BLaER1 (cell line): Measurements from ENCODE around the gene ABHD17C.

Experiments used
- H3K27ac ChIP-seq: shearing (Covaris generic); formaldehyde crosslinking; 2 replicates; pipeline ENCODE4 v1.8.1; 2022
- H3K27me3 ChIP-seq: shearing (Covaris generic); formaldehyde crosslinking; 2 replicates; pipeline ENCODE4 v1.8.1; 2022
- H3K36me3 ChIP-seq: shearing (Covaris generic); formaldehyde crosslinking; 2 replicates; pipeline ENCODE4 v1.8.1; 2022
- H3K4me1 ChIP-seq: shearing (Covaris generic); formaldehyde crosslinking; 2 replicates; pipeline ENCODE4 v1.8.1; 2022
- H3K4me2 ChIP-seq: shearing (Covaris generic); formaldehyde crosslinking; 2 replicates; pipeline ENCODE4 v1.8.1; 2022
- H3K4me3 ChIP-seq: shearing (Covaris generic); formaldehyde crosslinking; 2 replicates; pipeline ENCODE4 v1.8.1; 2022
- H3K9ac ChIP-seq: shearing (Covaris generic); formaldehyde crosslinking; 2 replicates; pipeline ENCODE4 v1.8.1; 2022
- H3K9me3 ChIP-seq: shearing (Covaris generic); formaldehyde crosslinking; 2 replicates; pipeline ENCODE4 v1.8.1; 2022
- H4K20me1 ChIP-seq: shearing (Covaris generic); formaldehyde crosslinking; 2 replicates; pipeline ENCODE4 v1.8.1; 2022
- Cebpa-rat ChIP-seq: shearing (Covaris generic); IDR thresholded peaks from 2 replicates; pipeline ENCODE4 v1.8.1; 2022

The ABHD17C gene

DNA sequence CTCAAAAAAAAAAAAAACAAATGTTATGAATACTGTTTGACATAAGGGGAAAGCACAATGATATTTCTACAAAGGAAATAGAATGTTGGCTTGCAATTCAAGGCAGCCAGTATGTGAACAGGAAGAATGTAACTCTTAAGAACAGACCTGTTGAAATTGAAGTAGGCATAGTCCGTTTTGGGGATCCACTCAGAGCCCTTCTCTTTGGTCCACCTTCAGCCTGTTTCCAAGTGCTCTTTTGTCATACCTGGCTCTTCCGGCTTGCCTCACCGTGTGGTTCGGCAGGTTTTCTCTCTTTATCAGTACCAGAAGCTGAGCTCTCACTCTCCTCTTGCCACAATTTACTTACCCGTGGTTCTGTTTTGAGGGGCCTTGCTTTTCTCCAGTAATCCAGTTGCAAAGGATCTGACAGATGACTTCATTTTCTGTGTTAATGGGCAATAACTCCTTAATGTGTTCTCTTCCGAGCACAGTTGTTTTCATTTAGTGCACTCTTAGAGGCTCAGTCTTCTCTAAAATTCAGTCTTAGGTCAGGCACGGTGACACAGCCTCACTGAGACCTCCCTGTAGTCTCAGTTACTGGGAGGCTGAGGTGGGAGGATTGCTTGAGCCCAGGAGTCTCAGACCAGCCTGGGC lies 6.7 kb downstream of the ABHD17C start:
- TF ChIP-seq Cebpa-rat, result no peak
- Histone ChIP-seq H3K27me3 (no peaks in the 10 kb centered on the region), H3K4me3 (no peak overlapping the region), H3K27ac (no peak overlapping the region), H4K20me1 (peaks cover 100% of the 10 kb centered on the region), H3K4me2 (no peak overlapping the region), H3K9ac (no peak overlapping the region), H3K4me1 (peaks cover 12% of the 10 kb centered on the region), H3K9me3 (no peaks in the 10 kb centered on the region), H3K36me3 (peaks cover 49% of the 10 kb centered on the region)

DNA sequence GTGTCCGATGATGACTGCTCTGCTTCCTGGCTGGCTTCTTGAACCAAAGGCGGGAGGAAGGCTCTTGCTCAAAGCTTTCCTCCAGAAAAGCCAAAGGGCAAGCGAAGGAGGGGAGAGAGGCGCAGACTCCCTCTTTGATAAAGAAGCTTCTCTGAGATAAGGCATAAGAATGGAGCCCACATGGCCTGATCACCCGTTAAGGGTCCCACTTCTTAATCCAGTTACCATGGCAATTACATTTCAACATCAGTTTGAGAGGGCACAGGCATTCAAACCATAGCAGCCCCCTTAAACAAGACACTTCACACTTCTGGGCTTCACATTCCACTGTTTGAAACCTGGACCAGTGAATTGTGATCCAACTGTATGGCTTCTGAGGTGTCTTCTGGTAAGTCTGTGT lies 8.0 kb downstream of the ABHD17C start:
- Histone ChIP-seq H3K27me3 (no peaks in the 10 kb centered on the region), H3K4me2 (no peak overlapping the region), H3K9ac (no peak overlapping the region), H3K4me1 (no peaks in the 10 kb centered on the region), H3K9me3 (no peaks in the 10 kb centered on the region), H3K4me3 (no peak overlapping the region), H4K20me1 (peaks cover 100% of the 10 kb centered on the region), H3K36me3 (peaks cover 49% of the 10 kb centered on the region), H3K27ac (no peak overlapping the region)
- TF ChIP-seq Cebpa-rat, result no peak

DNA sequence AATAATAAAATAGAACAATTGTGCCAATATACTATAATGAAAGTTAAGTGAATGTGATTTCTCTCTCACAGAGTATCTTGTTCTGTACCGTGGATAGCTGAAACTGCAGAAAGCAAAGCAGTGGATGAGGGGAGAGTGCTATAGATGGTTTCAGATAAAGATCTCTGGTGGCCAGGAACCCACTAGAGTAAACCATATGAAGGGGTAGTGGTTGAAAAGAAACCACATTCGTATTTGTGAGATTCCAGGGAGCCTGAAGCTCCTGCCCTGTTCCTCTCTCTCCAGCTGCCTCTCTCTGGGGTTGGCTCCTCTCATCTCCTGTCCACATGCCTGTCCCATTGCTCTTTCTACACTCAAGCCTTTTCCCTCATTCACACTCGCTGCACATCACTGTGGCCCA lies 8.9 kb downstream of the ABHD17C start:
- H3K27me3 ChIP-seq, result no peaks in the 10 kb centered on the region
- no peaks in the 10 kb centered on the region for H3K4me1 ChIP-seq
- H3K4me3 ChIP-seq, result no peak overlapping the region
- H3K27ac ChIP-seq, result no peak overlapping the region
- H3K9me3 ChIP-seq, result no peaks in the 10 kb centered on the region
- H3K36me3 ChIP-seq, result peaks cover 43% of the 10 kb centered on the region
- H3K4me2 ChIP-seq, result no peak overlapping the region
- H3K9ac ChIP-seq, result no peak overlapping the region
- no peak for TF ChIP-seq Cebpa-rat
- H4K20me1 ChIP-seq, result peaks cover 99% of the 10 kb centered on the region

DNA sequence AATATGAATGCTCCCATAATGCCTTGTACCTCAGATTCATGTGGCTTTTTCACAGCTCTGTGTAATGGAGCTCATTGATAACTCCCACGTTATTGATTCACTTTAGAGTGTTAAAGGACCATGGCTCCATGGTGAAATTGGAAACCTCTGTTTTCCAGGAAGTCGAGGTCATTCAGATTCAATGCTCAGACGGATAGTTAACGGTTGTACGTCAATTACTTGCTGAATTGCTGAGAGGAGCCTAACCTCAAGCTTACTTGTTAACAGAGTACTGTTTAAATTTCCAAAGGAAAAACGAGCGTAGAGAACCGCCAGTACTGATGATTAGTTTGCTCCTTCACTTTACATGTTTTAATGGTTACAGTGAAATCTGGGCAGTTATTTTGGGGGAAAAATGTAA lies 11.1 kb downstream of the ABHD17C start:
- Histone ChIP-seq H3K4me2 (no peak overlapping the region), H4K20me1 (peaks cover 98% of the 10 kb centered on the region), H3K27me3 (no peaks in the 10 kb centered on the region), H3K9me3 (no peaks in the 10 kb centered on the region), H3K4me3 (no peak overlapping the region), H3K36me3 (peaks cover 35% of the 10 kb centered on the region), H3K4me1 (peaks cover 17% of the 10 kb centered on the region), H3K9ac (no peak overlapping the region), H3K27ac (no peak overlapping the region)
- no peak for TF ChIP-seq Cebpa-rat

DNA sequence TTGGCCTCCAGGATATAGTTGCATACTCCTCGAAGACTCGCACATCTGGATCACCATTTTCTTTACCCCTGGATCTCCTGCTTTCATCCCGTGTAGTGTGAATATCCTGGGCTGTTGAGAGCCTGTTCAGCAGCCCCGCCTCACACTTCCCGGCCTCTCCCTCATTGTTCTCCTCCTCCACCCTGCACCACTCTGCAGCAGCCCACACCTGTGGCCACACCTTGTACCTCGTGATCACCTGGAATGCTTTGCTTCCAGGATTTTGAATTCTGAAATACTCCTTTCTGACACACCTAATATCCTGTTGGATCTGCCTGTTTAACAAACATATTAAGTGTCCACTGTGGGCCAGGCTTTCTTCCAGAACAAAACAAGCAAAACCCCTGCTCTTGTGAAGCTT lies 14.4 kb downstream of the ABHD17C start:
- Histone ChIP-seq H3K9ac (no peak overlapping the region), H3K4me1 (peaks cover 28% of the 10 kb centered on the region), H3K36me3 (peaks cover 18% of the 10 kb centered on the region), H3K27me3 (no peaks in the 10 kb centered on the region), H4K20me1 (peaks cover 98% of the 10 kb centered on the region), H3K9me3 (no peaks in the 10 kb centered on the region), H3K27ac (no peak overlapping the region), H3K4me3 (no peak overlapping the region), H3K4me2 (no peak overlapping the region)
- no peak for TF ChIP-seq Cebpa-rat

DNA sequence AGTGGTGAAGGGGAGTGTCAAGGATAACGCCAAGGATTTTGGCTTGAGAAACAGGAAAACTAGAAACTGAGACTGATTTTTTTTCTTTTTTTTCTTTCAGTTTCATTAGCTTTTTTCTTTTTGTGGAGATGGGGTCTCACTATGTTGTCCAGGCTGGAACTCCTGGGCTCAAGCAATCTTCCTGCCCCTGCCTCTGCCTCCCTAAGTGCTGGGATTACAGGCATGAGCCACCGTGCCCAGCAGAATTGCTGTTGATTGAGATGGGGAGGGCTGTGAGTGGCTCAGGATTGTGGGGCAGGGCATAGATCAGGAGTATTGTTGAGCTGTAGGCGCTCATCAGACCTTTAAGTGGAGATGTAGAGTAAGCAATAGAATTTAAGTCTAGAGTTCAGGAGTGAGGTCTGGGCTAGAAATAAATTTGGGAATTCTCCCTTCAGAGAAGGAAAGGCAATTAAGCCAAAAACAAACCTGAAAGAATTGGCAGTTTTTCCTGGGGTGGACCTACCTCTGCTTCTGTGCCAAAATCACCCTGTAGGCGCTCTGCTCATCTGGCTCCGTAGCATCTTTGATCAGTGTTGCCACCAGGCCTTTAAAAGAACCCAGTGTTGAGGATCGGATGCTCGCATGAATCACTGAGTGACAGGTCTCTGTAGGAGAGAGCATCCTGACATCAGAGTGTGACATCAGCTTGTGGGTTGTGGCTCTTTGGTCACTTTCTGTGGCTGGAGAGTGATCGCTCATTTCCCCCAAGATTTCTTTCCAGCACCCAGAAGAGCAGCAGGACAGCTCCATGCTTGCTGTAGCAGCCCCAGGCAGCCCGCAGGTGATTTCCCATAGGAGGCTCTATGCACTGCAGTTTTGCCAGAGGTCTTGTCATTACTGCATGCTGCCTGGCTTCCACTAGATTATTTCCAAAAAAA lies 15.8 kb downstream of the ABHD17C start:
- Histone ChIP-seq H3K27ac (no peak overlapping the region), H3K36me3 (peaks cover 4% of the 10 kb centered on the region), H4K20me1 (peaks cover 98% of the 10 kb centered on the region), H3K9me3 (no peaks in the 10 kb centered on the region), H3K27me3 (no peaks in the 10 kb centered on the region), H3K9ac (no peak overlapping the region), H3K4me3 (no peak overlapping the region), H3K4me1 (peaks cover 28% of the 10 kb centered on the region), H3K4me2 (peak overlapping the region; percentile 56)
- TF ChIP-seq Cebpa-rat, result no peak

DNA sequence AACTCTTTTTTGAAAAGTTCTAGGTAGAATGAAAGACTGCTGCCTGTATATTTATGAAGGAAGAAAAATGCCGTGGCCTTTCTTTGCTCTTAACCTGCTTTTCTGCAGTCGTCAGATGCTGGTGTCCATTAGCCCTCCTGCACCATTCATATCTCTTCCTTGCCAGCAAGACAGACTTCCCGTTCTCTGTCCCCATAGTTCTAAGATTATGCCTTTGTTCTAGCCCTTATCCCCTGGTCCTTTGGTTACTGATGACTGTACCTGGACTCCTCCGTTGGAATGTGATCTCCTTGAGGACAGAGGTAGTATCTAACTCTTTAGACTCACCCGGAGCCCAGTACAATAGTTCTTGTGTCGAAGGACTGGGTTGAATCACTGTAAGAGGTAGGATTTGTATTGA lies 16.8 kb downstream of the ABHD17C start:
- no peak overlapping the region for H3K27ac ChIP-seq
- H4K20me1 ChIP-seq, result peaks cover 98% of the 10 kb centered on the region
- no peak for TF ChIP-seq Cebpa-rat
- H3K4me2 ChIP-seq, result peak overlapping the region; percentile 56; the same call in 1 of the 2 replicates
- H3K27me3 ChIP-seq, result no peaks in the 10 kb centered on the region
- peaks cover 28% of the 10 kb centered on the region for H3K4me1 ChIP-seq
- no peaks in the 10 kb centered on the region for H3K9me3 ChIP-seq
- no peak overlapping the region for H3K4me3 ChIP-seq
- H3K36me3 ChIP-seq, result peaks cover 9% of the 10 kb centered on the region; the same call in 1 of the 2 replicates
- H3K9ac ChIP-seq, result no peak overlapping the region

DNA sequence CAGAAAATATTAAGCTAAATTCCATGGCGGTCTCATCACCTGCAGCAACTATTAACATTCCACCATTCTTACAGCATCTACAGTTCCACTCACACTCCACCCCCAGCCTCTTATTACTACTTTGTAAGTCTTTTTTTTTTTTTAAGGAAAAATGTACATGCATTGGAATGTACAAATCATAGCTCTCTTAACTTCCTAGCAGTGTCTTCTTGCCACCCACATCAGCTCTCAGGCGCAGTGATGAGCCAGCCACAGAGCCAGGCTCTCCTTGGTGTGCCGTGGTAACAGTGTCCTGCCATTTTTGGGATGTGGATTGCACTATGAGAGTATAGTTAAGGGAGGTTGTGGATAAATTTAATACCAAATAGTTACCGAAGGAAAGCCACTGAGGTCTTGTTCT lies 17.8 kb downstream of the ABHD17C start:
- no peaks in the 10 kb centered on the region for H3K27me3 ChIP-seq
- H4K20me1 ChIP-seq, result peaks cover 98% of the 10 kb centered on the region
- no peaks in the 10 kb centered on the region for H3K9me3 ChIP-seq
- no peak overlapping the region for H3K9ac ChIP-seq
- no peak overlapping the region for H3K4me2 ChIP-seq
- peaks cover 28% of the 10 kb centered on the region for H3K4me1 ChIP-seq
- no peak for TF ChIP-seq Cebpa-rat
- H3K27ac ChIP-seq, result no peak overlapping the region
- H3K36me3 ChIP-seq, result peaks cover 9% of the 10 kb centered on the region; the same call in 1 of the 2 replicates
- H3K4me3 ChIP-seq, result no peak overlapping the region

DNA sequence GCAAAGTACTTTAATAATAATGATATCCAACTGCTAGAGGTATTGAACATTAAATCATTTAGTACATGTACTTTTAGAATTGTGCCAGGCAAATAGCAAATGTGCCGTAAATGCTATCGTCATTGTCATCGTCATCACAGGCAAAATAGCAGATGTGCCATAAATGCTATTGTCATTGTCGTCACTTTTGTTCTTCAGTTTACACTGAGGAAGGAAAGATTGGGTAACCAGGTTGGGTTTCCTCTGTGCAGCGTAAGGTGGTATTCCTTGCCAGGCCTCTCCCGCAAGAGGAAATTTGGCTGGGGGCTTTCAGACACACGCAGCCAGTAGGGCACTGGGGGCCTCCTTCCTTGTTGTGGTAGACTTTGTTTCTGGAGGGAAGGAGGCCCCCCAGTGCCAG lies 26.4 kb downstream of the ABHD17C start:
- TF ChIP-seq Cebpa-rat, result no peak
- H4K20me1 ChIP-seq, result peaks cover 69% of the 10 kb centered on the region; the same call in 1 of the 2 replicates
- no peak overlapping the region for H3K9ac ChIP-seq
- H3K4me3 ChIP-seq, result no peak overlapping the region
- peaks cover 49% of the 10 kb centered on the region for H3K36me3 ChIP-seq
- peaks cover 40% of the 10 kb centered on the region for H3K9me3 ChIP-seq
- no peak overlapping the region for H3K27ac ChIP-seq
- H3K4me2 ChIP-seq, result no peak overlapping the region
- no peaks in the 10 kb centered on the region for H3K4me1 ChIP-seq
- H3K27me3 ChIP-seq, result no peaks in the 10 kb centered on the region

DNA sequence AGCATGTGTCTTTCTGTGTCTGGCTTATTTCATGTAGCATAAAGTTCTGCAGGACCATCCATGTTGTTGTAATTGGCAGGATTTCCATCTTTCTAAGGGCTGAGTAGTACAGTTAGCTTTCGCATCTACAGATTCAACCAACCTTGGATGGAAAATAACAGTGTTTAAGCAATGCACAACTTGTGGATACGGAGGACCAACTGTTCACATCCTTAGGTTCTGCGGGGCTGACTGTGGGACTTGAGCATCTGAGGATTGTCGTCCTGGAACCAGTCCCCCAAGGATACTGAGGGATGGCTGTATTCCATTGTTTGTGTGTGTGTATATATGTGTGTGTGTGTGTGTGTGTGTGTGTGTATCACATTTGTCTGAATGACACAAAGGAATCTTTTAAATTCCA lies 27.7 kb downstream of the ABHD17C start:
- no peak overlapping the region for H3K4me3 ChIP-seq
- no peaks in the 10 kb centered on the region for H3K27me3 ChIP-seq
- H3K36me3 ChIP-seq, result peaks cover 56% of the 10 kb centered on the region
- no peak for TF ChIP-seq Cebpa-rat
- no peaks in the 10 kb centered on the region for H3K4me1 ChIP-seq
- peaks cover 41% of the 10 kb centered on the region for H3K9me3 ChIP-seq
- no peak overlapping the region for H3K4me2 ChIP-seq
- H3K9ac ChIP-seq, result no peak overlapping the region
- no peak overlapping the region for H3K27ac ChIP-seq
- H4K20me1 ChIP-seq, result peaks cover 66% of the 10 kb centered on the region; the same call in 1 of the 2 replicates
